Activated CD4-positive, alpha-beta memory T cell treated with anti-CD3 and anti-CD28 coated beads, Interleukin-2, amount 10 ng/mL, durations not matched to agents 7 days and 5 days (primary cell): Measurements from ENCODE around the gene RFX5. TPM values are rescaled to one million over a fixed set of nuclear protein-coding genes. Genes with fewer than 3 reads are reported as not detected.

Source experiments
- CTCF ChIA-PET: fragments of 350-600 bp; sonication (Branson Sonifier 250); formaldehyde crosslinking; loops from one replicate; lab custom pipeline; 2021; ENCODE audit warnings: antibody characterized with exemption, inconsistent platforms; lab: Charles Lee
- POLR2A ChIA-PET: fragments of 350-600 bp; sonication (Branson Sonifier 250); formaldehyde crosslinking; loops from one replicate; lab custom pipeline; 2021; ENCODE audit warnings: antibody characterized with exemption; lab: Charles Lee
- DNase-seq: peaks from one replicate; pipeline ENCODE4 v3.0.0-alpha.2; 2020
- H3K27ac Mint-ChIP-seq: one replicate; pipeline ENCODE4 v1.8.0; 2021; ENCODE audit warnings: mild to moderate bottlenecking, mixed read lengths
- H3K27me3 Mint-ChIP-seq: one replicate; pipeline ENCODE4 v1.8.0; 2021; ENCODE audit warnings: mixed read lengths
- H3K36me3 Mint-ChIP-seq: one replicate; pipeline ENCODE4 v1.8.0; 2021; ENCODE audit warnings: low read depth, mixed read lengths
- H3K4me1 Mint-ChIP-seq: one replicate; pipeline ENCODE4 v1.8.0; 2021; ENCODE audit warnings: mixed read lengths
- H3K4me3 Mint-ChIP-seq: one replicate; pipeline ENCODE4 v1.8.0; 2021; ENCODE audit warnings: mild to moderate bottlenecking, mixed read lengths
- H3K9me3 Mint-ChIP-seq: one replicate; pipeline ENCODE4 v1.8.0; 2021; ENCODE audit warnings: mixed read lengths
- total RNA-seq, 2 experiments: library from RNA; stranded (reverse); gene quantifications; one replicate each; pipeline ENCODE4 v1.2.3, GENCODE V29; 2021

The RFX5 gene
- total RNA-seq, 2 experiments from 2014 or later: 96.2 to 99.3 TPM

DNA sequence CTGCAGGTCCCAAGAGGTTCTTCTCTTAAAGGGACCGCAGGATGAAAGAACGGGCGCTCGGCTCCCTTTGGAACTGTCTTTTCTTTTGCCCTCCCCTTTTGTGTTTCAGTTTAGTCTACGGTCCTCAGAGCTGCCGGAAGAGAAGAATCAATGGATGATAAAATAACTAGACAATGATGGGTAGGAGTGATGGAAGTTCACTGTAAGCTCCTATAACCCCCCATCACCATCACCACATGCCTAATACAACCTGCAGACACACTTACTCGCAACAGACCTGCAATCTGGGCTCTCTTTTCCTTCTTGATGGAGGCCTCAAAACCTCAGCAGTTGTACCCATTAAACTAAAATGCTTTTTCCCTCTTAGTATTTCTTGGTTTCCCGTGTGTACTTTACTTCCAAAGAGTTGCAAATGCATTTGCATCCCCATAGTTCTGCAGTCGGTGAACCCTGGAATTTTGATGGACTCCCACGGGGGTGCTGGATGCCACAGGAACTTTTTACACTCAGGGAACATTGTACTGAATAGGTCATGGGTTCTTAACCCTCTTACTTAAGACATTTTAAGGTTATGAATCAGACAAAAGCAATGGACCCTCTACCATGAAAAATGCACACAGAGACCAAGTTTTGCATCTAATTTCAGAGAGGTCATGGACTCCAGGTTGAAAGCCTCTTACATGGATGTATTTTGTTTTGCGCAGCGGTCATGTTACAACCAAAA lies 633 bp upstream of the RFX5 start:
- peaks cover 48% of the 10 kb centered on the region for H3K36me3 Mint-ChIP-seq
- peaks cover 39% of the 10 kb centered on the region for H3K4me1 Mint-ChIP-seq
- peak overlapping the region; percentile 88 for H3K4me3 Mint-ChIP-seq
- ChIA-PET CTCF (interaction anchor here (1.8 kb wide), 1 partner anchor 47 kb away, joined by 4 read pairs; no protein-coding TSS in a partner anchor), POLR2A (interaction anchor here (0.5 to 2.3 kb wide), 12 partner anchors 8 to 112 kb away, joined by 3 to 15 read pairs (median 5); partner anchors contain the start of genes PI4KB, POGZ, PSMB4 and PSMD4)
- H3K9me3 Mint-ChIP-seq: peaks cover 11% of the 10 kb centered on the region
- DNase-seq: no peak
- no peaks in the 10 kb centered on the region for H3K27me3 Mint-ChIP-seq
- H3K27ac Mint-ChIP-seq: peak overlapping the region; percentile 94

GRCh38 chr1:151346082-151346768 lies 827 bp downstream of the RFX5 start:
- peak overlapping the region; percentile 88 for H3K4me3 Mint-ChIP-seq
- DNase-seq: no peak
- CTCF ChIA-PET: interaction anchor here (0.5 kb wide), 1 partner anchor 246 kb away, joined by 4 read pairs; no protein-coding TSS in a partner anchor
- POLR2A ChIA-PET: interaction anchor here (0.6 to 2.3 kb wide), 8 partner anchors 8 to 113 kb away, joined by 3 to 15 read pairs (median 5); partner anchors contain the start of genes PI4KB, POGZ, PSMB4 and PSMD4
- H3K36me3 Mint-ChIP-seq: peaks cover 48% of the 10 kb centered on the region
- no peaks in the 10 kb centered on the region for H3K27me3 Mint-ChIP-seq
- H3K27ac Mint-ChIP-seq: peak overlapping the region; percentile 94
- H3K4me1 Mint-ChIP-seq: peaks cover 39% of the 10 kb centered on the region
- peaks cover 3% of the 10 kb centered on the region for H3K9me3 Mint-ChIP-seq

GRCh38 chr1:151344291-151344690 lies 2.8 kb downstream of the RFX5 start:
- H3K4me3 Mint-ChIP-seq: no peak overlapping the region
- H3K27me3 Mint-ChIP-seq: no peaks in the 10 kb centered on the region
- peaks cover 50% of the 10 kb centered on the region for H3K36me3 Mint-ChIP-seq
- peaks cover 49% of the 10 kb centered on the region for H3K4me1 Mint-ChIP-seq
- no peaks in the 10 kb centered on the region for H3K9me3 Mint-ChIP-seq
- CTCF ChIA-PET: interaction anchor here (1.4 kb wide), 1 partner anchor 44 kb away, joined by 11 read pairs; no protein-coding TSS in a partner anchor
- POLR2A ChIA-PET: interaction anchor here (1.0 to 1.8 kb wide), 6 partner anchors 14 to 89 kb away, joined by 3 to 7 read pairs (median 4); partner anchors contain the start of genes PI4KB, PSMB4 and ZNF687
- DNase-seq: no peak
- H3K27ac Mint-ChIP-seq: peak overlapping the region; percentile 26

DNA sequence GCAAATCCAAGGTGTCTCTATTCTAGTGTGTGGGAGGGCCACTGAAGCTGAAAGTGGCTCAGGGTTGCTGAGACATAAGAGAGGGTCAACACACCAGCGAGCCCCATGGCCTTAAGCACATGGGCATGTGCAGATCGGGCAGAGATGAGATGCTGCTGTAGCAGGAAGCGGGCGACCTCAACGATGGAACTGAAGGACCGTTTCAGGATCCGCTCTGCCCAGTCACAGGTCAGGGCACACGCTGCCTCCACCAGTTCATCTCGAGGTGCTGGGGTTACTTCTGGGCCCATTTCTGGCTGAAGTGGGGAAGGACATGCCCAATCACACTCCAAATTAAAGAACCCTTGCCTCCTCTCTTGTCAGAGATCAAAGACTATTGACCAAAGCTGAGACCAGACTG lies 3.5 kb downstream of the RFX5 start:
- Mint-ChIP-seq H3K4me1 (peaks cover 49% of the 10 kb centered on the region), H3K27me3 (no peaks in the 10 kb centered on the region), H3K9me3 (no peaks in the 10 kb centered on the region), H3K4me3 (no peak overlapping the region), H3K27ac (peak overlapping the region; percentile 18), H3K36me3 (peaks cover 50% of the 10 kb centered on the region)
- ChIA-PET CTCF (interaction anchor here (1.4 kb wide), 1 partner anchor 43 kb away, joined by 11 read pairs; no protein-coding TSS in a partner anchor), POLR2A (interaction anchor here (1.0 to 1.7 kb wide), 5 partner anchors 13 to 89 kb away, joined by 3 to 5 read pairs (median 4); partner anchors contain the start of genes PSMB4 and ZNF687)
- DNase-seq: no peak

DNA sequence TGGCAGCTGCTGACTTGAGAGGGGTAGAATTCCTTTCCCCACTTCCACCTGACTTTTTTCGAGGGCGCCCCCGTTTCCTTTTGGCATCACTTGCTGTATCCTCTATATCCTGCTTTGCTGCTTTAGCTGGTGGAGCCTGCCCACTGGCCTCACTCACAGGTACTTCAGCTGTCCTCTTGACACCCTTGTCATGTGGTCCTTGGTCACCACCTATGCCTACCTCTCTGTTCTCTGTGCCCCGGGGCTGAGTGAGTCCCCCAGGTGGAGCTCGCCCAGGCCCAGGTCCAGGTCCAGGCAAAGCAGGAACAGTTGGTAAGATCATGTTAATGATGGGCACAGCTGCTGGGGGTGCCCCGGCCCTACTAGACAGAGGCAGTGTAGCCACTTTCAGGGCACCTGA lies 4.5 kb downstream of the RFX5 start:
- ChIA-PET CTCF (interaction anchor here (0.7 to 6.4 kb wide), 4 partner anchors 22 to 56 kb away, joined by 4 to 113 read pairs (median 12); partner anchors contain the start of gene PSMB4), POLR2A (interaction anchor here (0.5 to 1.2 kb wide), 3 partner anchors 15 to 56 kb away, joined by 3 to 5 read pairs (median 4); partner anchors contain the start of gene PSMB4)
- H3K9me3 Mint-ChIP-seq: no peaks in the 10 kb centered on the region
- no peak overlapping the region for H3K4me3 Mint-ChIP-seq
- no peak overlapping the region for H3K27ac Mint-ChIP-seq
- H3K4me1 Mint-ChIP-seq: peaks cover 42% of the 10 kb centered on the region
- no peak for DNase-seq
- no peaks in the 10 kb centered on the region for H3K27me3 Mint-ChIP-seq
- H3K36me3 Mint-ChIP-seq: peaks cover 50% of the 10 kb centered on the region

GRCh38 chr1:151342021-151342420 lies 5.0 kb downstream of the RFX5 start:
- CTCF ChIA-PET: interaction anchor here (1.3 to 6.4 kb wide), 5 partner anchors 9 to 69 kb away, joined by 5 to 113 read pairs (median 19); partner anchors contain the start of gene PSMB4
- no peak for DNase-seq
- H3K9me3 Mint-ChIP-seq: no peaks in the 10 kb centered on the region
- no peak overlapping the region for H3K4me3 Mint-ChIP-seq
- H3K4me1 Mint-ChIP-seq: peaks cover 38% of the 10 kb centered on the region
- H3K27ac Mint-ChIP-seq: peak overlapping the region; percentile 18
- POLR2A ChIA-PET: interaction anchor here (1.2 to 2.5 kb wide), 4 partner anchors 13 to 185 kb away, joined by 3 to 20 read pairs (median 8); partner anchors contain the start of genes PI4KB and TNFAIP8L2
- peaks cover 49% of the 10 kb centered on the region for H3K36me3 Mint-ChIP-seq
- no peaks in the 10 kb centered on the region for H3K27me3 Mint-ChIP-seq

DNA sequence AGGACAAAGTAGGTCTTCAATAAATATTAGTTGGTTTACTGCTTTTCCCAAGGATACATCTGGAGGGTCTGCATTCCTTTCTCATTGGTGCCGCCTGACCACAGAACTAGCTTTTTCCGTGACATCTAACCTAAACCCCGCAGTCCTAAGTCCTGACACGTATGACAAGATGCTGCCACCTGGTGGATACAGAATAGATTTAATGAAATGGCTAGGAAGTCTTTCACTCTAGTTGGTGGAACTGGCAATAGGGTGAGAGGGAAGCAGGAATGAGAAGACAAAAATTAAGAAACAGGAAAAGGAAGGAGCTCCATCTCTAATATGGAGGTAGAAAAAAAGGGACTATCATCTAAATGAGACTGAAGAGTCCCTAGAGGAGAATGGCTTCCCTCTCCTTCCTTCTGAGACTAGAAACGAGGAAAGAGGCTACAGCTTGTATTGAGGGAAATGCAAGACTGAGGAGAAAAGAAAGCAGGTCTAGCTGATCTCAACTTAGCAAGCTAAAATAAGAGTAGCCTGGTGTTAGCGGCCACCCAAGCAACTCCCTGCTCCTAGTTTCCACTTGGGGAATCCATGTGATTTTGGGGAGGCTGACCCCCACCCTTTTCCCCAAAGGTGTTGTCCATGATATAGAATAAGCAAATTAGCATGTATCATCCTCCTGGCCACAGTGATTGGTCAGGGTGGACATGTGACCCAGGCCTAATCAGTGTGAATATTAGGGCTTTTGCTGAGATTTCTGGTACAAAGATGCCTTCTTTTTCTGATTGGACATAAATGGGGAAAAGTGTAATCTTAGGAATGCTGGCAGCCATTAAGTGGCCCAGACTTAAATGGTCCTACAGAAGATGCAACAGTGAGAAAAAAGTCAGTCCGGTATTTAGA lies 5.9 kb downstream of the RFX5 start:
- H3K27ac Mint-ChIP-seq: no peak overlapping the region
- CTCF ChIA-PET: interaction anchor here (0.6 to 6.4 kb wide), 33 partner anchors 9 to 335 kb away, joined by 3 to 113 read pairs (median 5); partner anchors contain the start of genes PI4KB, PIP5K1A, PSMB4 and PSMD4
- no peaks in the 10 kb centered on the region for H3K9me3 Mint-ChIP-seq
- H3K36me3 Mint-ChIP-seq: peaks cover 40% of the 10 kb centered on the region
- H3K4me3 Mint-ChIP-seq: no peak overlapping the region
- DNase-seq: peak; percentile 51
- POLR2A ChIA-PET: interaction anchor here (0.5 to 2.5 kb wide), 14 partner anchors 10 to 496 kb away, joined by 3 to 20 read pairs (median 6); partner anchors contain the start of genes PI4KB, PSMB4 and TNFAIP8L2
- no peaks in the 10 kb centered on the region for H3K27me3 Mint-ChIP-seq
- H3K4me1 Mint-ChIP-seq: peaks cover 30% of the 10 kb centered on the region

GRCh38 chr1:151336556-151336955 lies 10.5 kb downstream of the RFX5 start:
- Mint-ChIP-seq H3K4me3 (no peak overlapping the region), H3K27ac (peak overlapping the region; percentile 15), H3K27me3 (no peaks in the 10 kb centered on the region), H3K4me1 (peaks cover 9% of the 10 kb centered on the region), H3K36me3 (peaks cover 4% of the 10 kb centered on the region), H3K9me3 (no peaks in the 10 kb centered on the region)
- DNase-seq: no peak
- CTCF ChIA-PET: interaction anchor here (0.8 to 6.4 kb wide), 3 partner anchors 34 to 338 kb away, joined by 3 to 113 read pairs (median 31); partner anchors contain the start of gene ZNF687
- POLR2A ChIA-PET: interaction anchor here (1.2 to 1.4 kb wide), 2 partner anchors 9 to 62 kb away, joined by 4 to 11 read pairs; partner anchors contain the start of genes PI4KB and PSMB4

GRCh38 chr1:151334822-151335221 lies 12.2 kb downstream of the RFX5 start:
- no peak overlapping the region for H3K27ac Mint-ChIP-seq
- H3K9me3 Mint-ChIP-seq: no peaks in the 10 kb centered on the region
- H3K4me3 Mint-ChIP-seq: no peak overlapping the region
- ChIA-PET CTCF (no interaction called here), POLR2A (no interaction called here)
- no peak for DNase-seq
- no peaks in the 10 kb centered on the region for H3K27me3 Mint-ChIP-seq
- peaks cover 3% of the 10 kb centered on the region for H3K4me1 Mint-ChIP-seq
- H3K36me3 Mint-ChIP-seq: no peaks in the 10 kb centered on the region

GRCh38 chr1:151327903-151328674 lies 19.0 kb downstream of the RFX5 start:
- ChIA-PET CTCF (interaction anchor here (0.6 to 8.7 kb wide), 7 partner anchors 12 to 132 kb away, joined by 3 to 81 read pairs (median 9); partner anchors contain the start of genes PSMB4 and ZNF687), POLR2A (interaction anchor here (0.8 to 5.1 kb wide), 15 partner anchors 8 to 502 kb away, joined by 3 to 71 read pairs (median 8); partner anchors contain the start of genes CDC42SE1, RFX5, VPS72 and ZNF687)
- no peaks in the 10 kb centered on the region for H3K9me3 Mint-ChIP-seq
- H3K36me3 Mint-ChIP-seq: peaks cover 18% of the 10 kb centered on the region
- H3K27me3 Mint-ChIP-seq: no peaks in the 10 kb centered on the region
- H3K27ac Mint-ChIP-seq: peak overlapping the region; percentile 95
- H3K4me3 Mint-ChIP-seq: peak overlapping the region; percentile 98
- DNase-seq: no peak
- peaks cover 33% of the 10 kb centered on the region for H3K4me1 Mint-ChIP-seq
